WTC11 (cell line): ENCODE data around the gene OCSTAMP.

ENCODE experiments used
- ATF1 ChIP-seq: sonication (generic); formaldehyde crosslinking; IDR thresholded peaks from 2 replicates; pipeline ENCODE4 v1.8.1; 2023; ENCODE audit warnings: mild to moderate bottlenecking, moderate library complexity, missing genetic modification reagents
- CTCF ChIP-seq: fragments of 200-600 bp; IDR thresholded peaks from 2 replicates; pipeline ENCODE4 v1.8.0; 2022; ENCODE audit warnings: antibody characterized with exemption
- ELF4 ChIP-seq: sonication (generic); formaldehyde crosslinking; IDR thresholded peaks from 2 replicates; pipeline ENCODE4 v1.8.1; 2022; ENCODE audit warnings: low read depth, mild to moderate bottlenecking, moderate library complexity, missing genetic modification reagents
- ESRRA ChIP-seq: sonication (generic); formaldehyde crosslinking; IDR thresholded peaks from 2 replicates; pipeline ENCODE4 v1.8.1; 2022; ENCODE audit warnings: mild to moderate bottlenecking, missing genetic modification reagents, borderline replicate concordance
- FOXJ3 ChIP-seq: sonication (generic); formaldehyde crosslinking; IDR thresholded peaks from 2 replicates; pipeline ENCODE4 v1.9.0; 2021; ENCODE audit warnings: missing genetic modification reagents, mild to moderate bottlenecking, borderline replicate concordance
- FOXK1 ChIP-seq: sonication (generic); formaldehyde crosslinking; IDR thresholded peaks from 2 replicates; pipeline ENCODE4 v1.8.0; 2022; ENCODE audit warnings: mild to moderate bottlenecking, moderate library complexity, missing genetic modification reagents
- IRF2 ChIP-seq: sonication (generic); formaldehyde crosslinking; IDR thresholded peaks from 2 replicates; pipeline ENCODE4 v1.8.0; 2022; ENCODE audit warnings: low read depth, missing genetic modification reagents, borderline replicate concordance
- MAX ChIP-seq: sonication (generic); formaldehyde crosslinking; IDR thresholded peaks from 2 replicates; pipeline ENCODE4 v1.8.0; 2022; ENCODE audit warnings: mild to moderate bottlenecking, missing genetic modification reagents
- NR1H2 ChIP-seq: sonication (generic); formaldehyde crosslinking; IDR thresholded peaks from 2 replicates; pipeline ENCODE4 v1.9.0; 2021; ENCODE audit warnings: mild to moderate bottlenecking, moderate library complexity, missing genetic modification reagents
- TP53 ChIP-seq: sonication (generic); formaldehyde crosslinking; IDR thresholded peaks from 2 replicates; pipeline ENCODE4 v1.8.1; 2023; ENCODE audit warnings: mild to moderate bottlenecking, missing genetic modification reagents
- ZNF512 ChIP-seq: sonication (generic); formaldehyde crosslinking; IDR thresholded peaks from 2 replicates; pipeline ENCODE4 v1.8.1; 2022; ENCODE audit warnings: missing genetic modification reagents, borderline replicate concordance
- TF ChIP-seq, protein P1 (sequence below): sonication (generic); formaldehyde crosslinking; IDR thresholded peaks from 2 replicates; pipeline ENCODE4 v1.8.1; 2023; ENCODE audit warnings: mild to moderate bottlenecking, missing genetic modification reagents, moderate library complexity

DNA sequence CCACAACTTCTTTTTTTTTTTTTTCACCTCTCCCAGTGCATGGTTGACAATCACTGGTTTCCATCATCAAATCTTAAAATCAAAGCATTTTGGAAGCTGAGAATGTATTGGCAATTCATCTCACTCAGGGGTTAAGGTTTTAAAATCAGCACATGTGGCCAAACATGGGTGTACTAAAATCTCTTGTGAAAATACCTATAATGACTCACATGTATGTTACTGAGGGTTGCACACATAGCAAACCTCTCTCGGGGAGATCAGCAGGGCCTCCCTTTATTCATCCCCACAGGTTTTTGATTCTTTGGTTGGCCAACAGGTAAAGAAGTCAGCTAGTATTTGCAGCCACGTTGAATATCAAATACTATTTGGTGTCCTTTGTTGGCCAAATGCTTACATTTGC is 44.3 kb upstream of the OCSTAMP start:
- TF ChIP-seq, protein P1, sequence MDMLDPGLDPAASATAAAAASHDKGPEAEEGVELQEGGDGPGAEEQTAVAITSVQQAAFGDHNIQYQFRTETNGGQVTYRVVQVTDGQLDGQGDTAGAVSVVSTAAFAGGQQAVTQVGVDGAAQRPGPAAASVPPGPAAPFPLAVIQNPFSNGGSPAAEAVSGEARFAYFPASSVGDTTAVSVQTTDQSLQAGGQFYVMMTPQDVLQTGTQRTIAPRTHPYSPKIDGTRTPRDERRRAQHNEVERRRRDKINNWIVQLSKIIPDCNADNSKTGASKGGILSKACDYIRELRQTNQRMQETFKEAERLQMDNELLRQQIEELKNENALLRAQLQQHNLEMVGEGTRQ (CRISPR knock-in tag), result no peak
- TF ChIP-seq ZNF512 (CRISPR knock-in tag), result no peak
- no peak for TF ChIP-seq CTCF
- TF ChIP-seq FOXJ3 (CRISPR knock-in tag), result no peak
- no peak for TF ChIP-seq NR1H2 (CRISPR knock-in tag)
- TF ChIP-seq ELF4, result no peak
- no peak for TF ChIP-seq TP53 (CRISPR knock-in tag)
- no peak for TF ChIP-seq MAX (CRISPR knock-in tag)
- no peak for TF ChIP-seq FOXK1 (CRISPR knock-in tag)
- no peak for TF ChIP-seq ATF1 (CRISPR knock-in tag)
- no peak for TF ChIP-seq IRF2
- TF ChIP-seq ESRRA, result no peak
